GM12874 (cell line): ENCODE measurements around the gene CDH4.

Experiments used
- CTCF ChIP-seq: IDR thresholded peaks from 2 replicates; pipeline ENCODE4 v1.5.1; 2011; ENCODE audit warnings: low read depth, mild to moderate bottlenecking, control low read depth, low read length, moderate library complexity; ENCODE audit not compliant: insufficient read depth

The CDH4 gene

GRCh38 chr20:61743606-61744005 is 491.5 kb downstream of the CDH4 start:
- TF ChIP-seq CTCF, result no peak

- TF ChIP-seq CTCF, result no peak
Measured at GRCh38 chr20:61744691-61745396, 492.8 kb downstream of the CDH4 start.

- no peak for TF ChIP-seq CTCF
Measured at GRCh38 chr20:61745397-61746146, 493.5 kb downstream of the CDH4 start.

- TF ChIP-seq CTCF, result no peak
Measured at GRCh38 chr20:61746147-61746646, 494.1 kb downstream of the CDH4 start.

GRCh38 chr20:61746781-61747180 is 494.7 kb downstream of the CDH4 start:
- no peak for TF ChIP-seq CTCF

- TF ChIP-seq CTCF, result no peak
Measured at GRCh38 chr20:61748376-61748775, 496.3 kb downstream of the CDH4 start.

GRCh38 chr20:61749406-61750075 is 497.5 kb downstream of the CDH4 start:
- no peak for TF ChIP-seq CTCF
